Renal cortical epithelial cell (primary cell): Measurements from ENCODE around the gene TRIM32. TPM values are rescaled to one million over a fixed set of nuclear protein-coding genes. Genes with fewer than 3 reads are reported as not detected.

ENCODE experiments used
- DNase-seq: peaks from one replicate; pipeline ENCODE4 v3.0.0-alpha.2; 2011; ENCODE audit warnings: low read depth
- total RNA-seq: library from RNA; depleted of rRNA; stranded (reverse); fragments of >200 nt; gene quantifications from 2 replicates; pipeline ENCODE4 v1.2.3, GENCODE V29; 2014

TRIM32 gene
- total RNA-seq, 1 donor from 2014 or later: 28.3 TPM

- no peak for DNase-seq
Observed at GRCh38 chr9:116705531-116705930, 18.4 kb downstream of the TRIM32 start.

GRCh38 chr9:116706310-116707290 is 19.5 kb downstream of the TRIM32 start:
- no peak for DNase-seq

- DNase-seq: no peak
Observed at GRCh38 chr9:116712781-116713180, 25.7 kb downstream of the TRIM32 start.

GRCh38 chr9:116713271-116713670 is 26.2 kb downstream of the TRIM32 start:
- no peak for DNase-seq

GRCh38 chr9:116715751-116716150 is 28.6 kb downstream of the TRIM32 start:
- DNase-seq: no peak

- DNase-seq: no peak
Observed at GRCh38 chr9:116716438-116716837, 29.3 kb downstream of the TRIM32 start.

GRCh38 chr9:116717150-116717549 is 30.0 kb downstream of the TRIM32 start:
- DNase-seq: no peak

- no peak for DNase-seq
Observed at GRCh38 chr9:116718111-116718510, 31.0 kb downstream of the TRIM32 start.

- no peak for DNase-seq
Observed at GRCh38 chr9:116720111-116720510, 33.0 kb downstream of the TRIM32 start.

GRCh38 chr9:116721411-116721810 is 34.3 kb downstream of the TRIM32 start:
- DNase-seq: no peak

GRCh38 chr9:116721944-116722343 is 34.8 kb downstream of the TRIM32 start:
- no peak for DNase-seq

- no peak for DNase-seq
Observed at GRCh38 chr9:116724123-116724522, 37.0 kb downstream of the TRIM32 start.

GRCh38 chr9:116726602-116727001 is 39.5 kb downstream of the TRIM32 start:
- no peak for DNase-seq

GRCh38 chr9:116733010-116733641 is 46.0 kb downstream of the TRIM32 start:
- no peak for DNase-seq

- DNase-seq: no peak
Observed at GRCh38 chr9:116736399-116737151, 49.5 kb downstream of the TRIM32 start.

- DNase-seq: peak; percentile 62
Observed at GRCh38 chr9:116737152-116737546, 50.0 kb downstream of the TRIM32 start.

GRCh38 chr9:116741086-116741740 is 54.1 kb downstream of the TRIM32 start:
- no peak for DNase-seq

GRCh38 chr9:116741742-116742141 is 54.6 kb downstream of the TRIM32 start:
- no peak for DNase-seq

- DNase-seq: no peak
Observed at GRCh38 chr9:116749176-116749575, 62.1 kb downstream of the TRIM32 start.

GRCh38 chr9:116749772-116750171 is 62.7 kb downstream of the TRIM32 start:
- no peak for DNase-seq

- no peak for DNase-seq
Observed at GRCh38 chr9:116750510-116750909, 63.4 kb downstream of the TRIM32 start.
